Left lobe of liver (tissue), 2 donors: ENCODE measurements around the gene GNA12. TPM values are rescaled to one million over a fixed set of nuclear protein-coding genes. Genes with fewer than 3 reads are reported as not detected.
"Not testable (repeated sequence)": the region's sequence is repeated elsewhere in the genome, so short reads cannot be mapped to it uniquely, and the experiment has no call there.

Experiments used
- ATAC-seq: fragments of 200-7000 bp; cut with Tn5 transposase; one replicate; pipeline ENCODE4 v1.9.1; 2020; ENCODE audit warnings: mild to moderate bottlenecking, moderate library complexity
- DNase-seq: peaks from one replicate; pipeline ENCODE4 v3.0.0-alpha.2; 2020; ENCODE audit warnings: low spot score
- total RNA-seq: library from RNA; stranded (reverse); gene quantifications from one replicate; pipeline ENCODE4 v1.2.1, GENCODE V29; 2021
- donor health status: DM: no; HTN: no; CAD: no; lungs with moderate emphysema.
- donor health status: DM: no; HTN: yes; CAD: no.

GNA12 gene
- total RNA-seq, 1 donor from 2014 or later = 16.2 TPM

DNA sequence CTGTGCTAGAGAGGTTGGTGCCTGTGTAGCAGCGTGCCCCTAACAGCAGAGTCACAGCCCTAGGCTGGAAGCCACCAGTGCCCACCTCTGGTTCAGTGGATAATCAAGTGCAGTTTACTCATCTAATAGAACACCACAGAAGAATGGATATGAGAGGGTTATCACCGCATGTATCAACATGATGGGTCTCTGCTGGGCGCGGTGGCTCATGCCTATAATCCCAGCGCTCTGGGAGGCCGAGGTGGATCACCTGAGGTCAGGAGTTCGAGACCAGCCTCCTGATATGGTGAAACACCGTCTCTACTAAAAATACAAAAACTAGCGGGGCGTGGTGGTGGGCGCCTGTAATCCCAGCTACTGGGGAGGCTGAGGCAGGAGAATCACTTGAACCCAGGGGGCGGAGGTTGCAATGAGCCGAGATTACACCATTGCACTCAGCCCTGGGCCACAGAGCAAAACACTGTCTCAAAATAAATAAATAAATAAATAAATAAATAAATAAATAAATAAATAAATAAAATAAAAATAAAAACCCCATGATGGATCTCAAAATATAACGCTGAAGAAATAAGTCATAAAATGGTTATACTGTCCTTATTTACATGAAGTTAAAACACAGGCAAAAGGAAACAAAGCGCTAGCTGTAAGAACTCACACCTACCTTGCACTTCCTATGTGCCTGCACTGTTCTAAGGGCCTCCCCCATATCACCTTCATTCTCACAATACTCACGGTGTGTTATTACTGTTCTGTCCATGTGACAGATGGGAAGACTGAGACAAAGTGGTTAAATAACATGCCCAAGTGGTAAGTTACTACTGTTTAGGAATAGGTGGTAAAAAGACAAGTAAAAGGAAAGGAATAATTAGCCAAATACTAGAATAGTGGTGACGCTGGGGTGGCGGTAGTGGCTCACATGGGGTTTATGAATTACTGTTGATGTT, 85.2 kb downstream of the GNA12 start:
- DNase-seq (no peak), ATAC-seq (no peak)

DNA sequence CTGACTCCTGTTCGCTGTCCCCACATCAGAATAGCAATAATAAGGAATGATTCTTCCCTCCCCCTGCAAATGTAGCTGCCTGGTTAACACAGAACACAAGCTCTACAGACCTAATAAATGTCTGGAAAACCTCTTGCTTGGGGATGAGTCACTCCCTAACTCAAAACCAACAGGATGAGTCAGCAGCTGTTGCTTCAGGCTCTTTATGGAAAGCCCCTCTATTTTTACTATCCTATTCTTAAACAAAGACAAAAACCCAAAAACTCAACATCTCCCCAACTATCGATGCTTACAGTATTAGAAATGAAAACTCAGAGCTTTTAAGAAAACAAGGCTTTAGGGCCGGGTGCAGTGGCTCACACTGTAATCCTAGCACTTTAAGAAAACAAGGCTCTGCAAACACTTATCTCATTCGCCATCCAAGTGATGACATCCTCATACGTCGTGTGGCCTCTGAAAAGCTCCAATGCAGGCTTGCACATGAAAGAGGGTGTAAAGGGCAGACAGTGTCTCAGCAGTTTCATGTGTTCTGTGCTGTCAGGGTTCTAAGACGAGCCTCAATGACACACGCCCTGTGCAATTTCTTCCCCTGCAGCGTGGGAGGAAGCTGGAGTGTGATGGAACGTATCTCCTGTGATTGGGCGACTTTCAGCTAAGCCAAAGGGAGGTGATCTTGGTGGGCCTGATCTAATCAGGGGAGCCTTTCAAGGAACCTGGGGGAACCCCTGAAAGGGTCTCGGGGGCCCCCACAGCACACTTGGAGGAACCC, 86.0 kb downstream of the GNA12 start:
- ATAC-seq (peak; percentile 10), DNase-seq (no peak)

DNA sequence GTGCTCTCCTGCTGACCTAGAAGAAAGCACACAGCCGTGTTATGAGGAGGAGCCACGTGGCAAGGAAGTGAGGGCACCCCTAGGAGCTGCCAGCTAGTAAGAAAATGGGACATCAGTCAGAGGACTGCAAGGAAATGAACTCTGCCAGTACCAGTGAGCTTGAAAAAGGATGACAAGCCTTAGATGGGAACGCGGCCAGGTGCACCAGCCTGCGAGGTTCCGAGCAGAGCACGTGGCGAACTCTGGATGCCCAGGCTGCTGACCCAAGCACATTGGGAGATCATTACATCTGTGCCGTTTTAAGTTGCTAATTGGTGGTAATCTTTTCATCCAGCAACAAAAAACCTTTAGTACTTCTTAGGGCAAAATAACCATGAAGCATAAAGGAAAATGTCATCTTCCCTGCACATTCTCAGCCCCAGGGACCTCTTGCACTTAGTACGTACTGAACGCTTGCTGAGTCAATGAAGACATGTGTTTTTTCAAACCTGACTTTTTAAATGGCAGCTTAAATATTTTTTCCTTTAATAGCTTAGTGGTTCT, 86.7 kb downstream of the GNA12 start:
- no peak for DNase-seq

DNA sequence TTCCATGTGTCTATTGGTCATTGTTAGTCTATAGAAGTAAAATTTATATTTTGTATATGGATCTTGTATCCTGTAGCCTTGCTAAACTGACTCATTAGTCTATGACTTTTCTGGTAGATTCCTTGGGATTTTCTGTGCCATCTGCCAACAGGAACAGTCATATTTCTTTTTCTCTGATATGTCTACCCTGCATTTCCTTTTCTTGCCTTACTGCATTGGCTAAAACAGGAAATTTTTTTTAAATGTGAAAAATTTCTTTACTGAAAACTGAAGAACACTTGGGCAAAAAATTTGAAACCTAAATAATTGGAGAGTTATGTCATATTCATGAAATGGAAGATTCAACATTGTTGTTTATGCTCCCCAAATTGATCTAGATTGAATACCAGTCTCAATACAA, 88.6 kb downstream of the GNA12 start:
- DNase-seq (no peak), ATAC-seq (no peak)

More for the DNA sequence above, 86.7 kb downstream of the GNA12 start:
- peak; percentile 45 for ATAC-seq

DNA sequence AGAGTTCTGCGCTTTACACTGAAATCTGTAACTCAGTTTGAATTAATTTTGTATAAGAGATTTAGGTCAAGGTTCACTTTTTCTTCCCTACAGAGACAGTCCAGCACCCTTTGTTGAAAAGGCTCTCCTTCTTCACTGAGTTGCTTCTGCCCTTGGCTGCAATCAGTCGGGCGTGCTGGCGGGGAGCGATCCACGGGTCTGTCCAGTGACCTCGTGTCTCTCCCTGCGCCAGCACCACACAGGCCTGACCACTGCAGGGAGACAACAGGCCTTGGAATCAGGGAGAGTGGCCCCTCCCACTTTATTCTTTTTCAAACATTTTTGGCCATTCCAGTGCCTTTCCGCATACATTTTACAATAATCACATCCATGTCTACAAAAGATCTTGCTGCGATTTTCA, 89.2 kb downstream of the GNA12 start:
- ATAC-seq (no peak), DNase-seq (no peak)

DNA sequence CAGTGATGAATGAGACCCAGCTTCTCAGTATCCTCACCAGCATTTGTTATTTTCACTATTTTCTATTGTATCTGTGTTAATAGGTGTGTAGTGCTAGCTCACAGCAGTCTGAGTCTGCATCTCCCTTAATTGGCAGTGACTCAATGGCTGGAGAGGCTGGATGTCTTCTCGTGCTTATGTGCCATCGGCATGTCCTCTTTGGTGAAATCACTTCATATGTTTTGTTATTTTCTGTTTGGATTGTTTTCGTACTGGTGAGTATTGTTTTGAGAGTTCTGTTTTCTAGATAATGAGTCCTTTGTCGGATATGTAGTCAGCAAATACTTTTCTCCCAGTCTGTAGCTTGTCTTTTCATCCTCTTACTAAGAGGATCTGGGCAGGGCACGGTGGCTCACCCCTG, 90.0 kb downstream of the GNA12 start:
- no peak for DNase-seq
- no peak for ATAC-seq

DNA sequence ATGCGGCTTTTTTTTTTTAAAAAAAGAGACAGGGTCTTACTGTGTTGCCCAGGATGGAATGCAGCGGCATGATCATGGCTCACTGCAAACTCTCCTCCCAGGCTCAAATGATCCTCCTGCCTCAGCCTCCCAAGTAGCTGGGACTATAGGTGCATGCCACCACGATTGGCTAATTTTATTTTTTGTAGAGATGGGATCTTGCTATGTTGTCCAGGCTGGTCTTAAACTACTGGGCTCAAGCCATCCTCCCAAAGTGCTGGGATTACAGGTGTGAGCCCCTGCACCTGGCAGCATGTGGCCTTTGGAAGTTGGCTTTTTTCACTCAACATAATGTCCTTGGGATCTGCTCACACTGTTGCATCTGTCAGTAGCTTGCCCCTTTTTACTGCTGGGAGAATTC, 91.0 kb downstream of the GNA12 start:
- ATAC-seq (no peak), DNase-seq (no peak)

DNA sequence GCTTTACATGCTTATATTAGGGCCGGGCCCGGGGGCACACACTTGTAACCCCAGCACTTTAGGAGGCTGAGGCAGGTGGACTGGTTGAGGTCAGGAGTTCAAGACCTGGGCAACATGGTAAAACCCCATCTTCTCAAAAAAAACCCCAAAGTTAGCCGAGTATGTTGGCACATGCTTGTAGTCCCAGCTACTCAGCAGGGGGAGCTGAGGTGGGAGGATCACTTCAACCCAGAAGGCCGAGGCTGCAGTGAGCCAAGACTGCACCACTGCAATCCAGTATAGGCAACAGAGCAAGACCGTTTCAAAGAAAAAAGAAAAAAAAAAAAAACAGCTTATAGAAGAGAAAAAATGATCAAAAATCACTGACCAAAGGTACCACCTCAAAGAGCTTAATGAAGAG, 93.0 kb downstream of the GNA12 start:
- no peak for DNase-seq
- no peak for ATAC-seq

DNA sequence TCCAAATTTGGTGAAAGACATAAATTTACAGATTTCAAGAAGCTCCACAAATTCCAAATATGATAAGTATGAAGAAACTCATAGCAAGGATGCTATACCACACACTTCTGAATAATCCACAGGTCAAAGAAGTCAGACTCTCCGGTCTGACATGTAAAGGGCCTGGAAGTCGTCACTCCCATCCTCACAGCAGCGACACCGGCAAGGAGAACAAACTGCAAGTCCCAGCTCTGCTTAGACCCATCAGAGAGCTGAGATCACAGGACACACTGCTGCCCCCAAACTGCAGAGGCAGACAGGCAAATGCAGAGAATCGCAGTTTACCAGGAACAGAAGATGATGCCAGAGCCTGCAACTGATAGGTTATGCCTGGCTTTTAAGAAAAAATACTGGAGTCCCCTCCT, 94.1 kb downstream of the GNA12 start:
- no peak for ATAC-seq
- DNase-seq = no peak

DNA sequence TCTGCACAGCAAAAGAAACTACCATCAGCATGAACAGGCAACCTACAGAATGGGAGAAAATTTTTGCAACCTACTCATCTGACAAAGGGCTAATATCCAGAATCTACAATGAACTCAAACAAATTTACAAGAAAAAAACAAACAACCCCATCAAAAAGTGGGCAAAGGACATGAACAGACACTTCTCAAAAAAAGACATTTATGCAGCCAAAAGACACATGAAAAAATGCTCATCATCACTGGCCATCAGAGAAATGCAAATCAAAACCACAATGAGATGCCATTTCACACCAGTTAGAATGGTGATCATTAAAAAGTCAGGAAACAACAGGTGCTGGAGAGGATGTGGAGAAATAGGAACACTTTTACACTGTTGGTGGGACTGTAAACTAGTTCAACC, 95.4 kb downstream of the GNA12 start:
- not testable (repeated sequence) for ATAC-seq, DNase-seq

DNA sequence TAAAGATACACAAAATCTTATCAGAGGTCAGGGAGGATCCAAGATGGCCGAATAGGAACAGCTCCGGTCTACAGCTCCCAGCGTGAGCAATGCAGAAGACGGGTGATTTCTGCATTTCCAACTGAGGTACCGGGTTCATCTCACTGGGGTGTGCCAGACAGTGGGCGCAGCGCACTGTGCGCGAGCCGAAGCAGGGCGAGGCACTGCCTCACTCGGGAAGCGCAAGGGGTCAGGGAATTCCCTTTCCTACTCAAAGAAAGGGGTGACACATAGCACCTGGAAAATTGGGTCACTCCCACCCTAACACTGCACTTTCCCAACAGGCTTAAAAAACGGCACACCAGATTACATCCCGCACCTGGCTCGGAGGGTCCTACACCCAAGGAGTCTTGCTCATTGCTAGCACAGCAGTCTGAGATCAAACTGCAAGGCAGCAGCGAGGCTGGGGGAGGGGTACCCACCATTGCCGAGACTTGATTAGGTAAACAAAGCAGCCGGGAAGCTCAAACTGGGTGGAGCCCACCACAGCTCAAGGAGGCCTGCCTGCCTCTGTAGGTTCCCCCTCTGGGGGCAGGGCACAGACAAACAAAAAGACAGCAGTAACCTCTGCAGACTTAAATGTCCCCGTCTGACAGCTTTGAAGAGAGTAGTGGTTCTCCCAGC, 100.5 kb downstream of the GNA12 start:
- DNase-seq, ATAC-seq: not testable (repeated sequence)

DNA sequence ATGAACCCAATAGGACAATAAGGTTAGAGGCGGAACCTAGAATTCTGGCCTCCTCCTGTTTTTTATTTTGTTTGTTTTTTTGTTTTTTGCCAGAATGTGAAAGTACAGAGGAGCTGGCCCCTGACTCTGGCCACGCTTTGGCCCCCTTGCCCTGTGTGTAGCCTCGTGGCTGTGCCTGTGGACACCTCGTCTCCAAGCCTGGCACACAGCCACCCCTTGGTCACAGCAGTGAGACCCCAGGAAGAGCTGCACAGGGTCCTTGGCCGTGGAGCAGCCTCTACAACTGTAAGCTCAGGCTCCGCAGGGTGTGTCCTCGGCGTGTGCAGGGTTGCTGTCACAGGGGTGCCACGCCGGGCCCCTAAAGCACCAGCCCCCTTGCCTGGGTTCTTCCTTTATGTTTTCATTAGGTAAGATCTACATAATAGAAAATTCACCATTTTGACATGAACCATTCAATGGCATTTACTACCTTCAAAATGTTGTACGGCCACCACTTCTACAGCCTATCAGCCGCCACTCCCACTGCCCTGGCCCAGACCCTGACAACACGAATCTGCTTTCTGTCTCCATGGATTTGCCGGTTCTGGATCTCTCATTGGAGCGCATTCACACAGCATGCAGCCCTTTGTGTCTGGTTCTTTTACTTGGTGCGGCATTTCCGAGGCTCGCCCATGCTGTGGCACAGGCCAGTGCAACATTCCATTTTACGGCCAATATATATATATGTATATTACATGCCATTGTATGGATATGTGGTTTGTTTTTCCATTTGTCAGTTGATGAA, 105.2 kb downstream of the GNA12 start:
- peak; percentile 44 for DNase-seq
- no peak for ATAC-seq

DNA sequence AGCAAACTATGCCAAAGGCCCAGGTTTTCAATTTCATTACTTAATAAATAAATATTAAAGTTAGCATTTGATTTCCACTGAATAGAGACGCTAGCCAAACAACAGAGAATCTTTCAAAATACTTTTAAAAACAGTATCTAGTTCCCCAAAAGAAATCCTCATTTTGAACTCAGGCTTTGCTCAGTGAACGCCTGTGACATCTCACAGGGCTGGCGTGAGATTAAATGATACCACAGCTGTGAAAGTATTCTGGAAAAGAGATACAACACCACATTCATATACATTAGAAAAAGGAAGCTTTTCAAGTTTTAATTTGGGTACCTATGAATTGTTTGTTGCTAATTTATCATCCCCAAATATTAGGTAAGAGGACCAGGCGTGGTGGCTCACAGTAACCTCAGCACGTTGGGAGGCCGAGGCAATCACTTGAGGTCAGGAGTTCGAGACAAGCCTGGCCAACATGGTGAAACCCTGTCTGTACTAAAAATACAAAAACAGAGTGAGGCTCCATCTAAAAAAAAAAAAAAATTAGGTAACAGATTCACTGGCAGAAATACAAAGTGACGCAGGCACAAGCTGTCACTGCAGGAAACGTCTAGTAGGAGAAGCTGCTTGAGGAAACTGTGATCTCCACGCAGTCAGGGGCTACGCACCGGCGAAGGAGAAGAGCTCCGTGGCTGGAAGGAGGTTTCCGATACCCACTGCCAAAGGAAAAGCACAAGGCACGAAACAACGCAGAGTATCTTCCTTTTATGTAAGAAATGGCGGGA, 106.2 kb downstream of the GNA12 start:
- DNase-seq (peak; percentile 41), ATAC-seq (peak; percentile 45)

DNA sequence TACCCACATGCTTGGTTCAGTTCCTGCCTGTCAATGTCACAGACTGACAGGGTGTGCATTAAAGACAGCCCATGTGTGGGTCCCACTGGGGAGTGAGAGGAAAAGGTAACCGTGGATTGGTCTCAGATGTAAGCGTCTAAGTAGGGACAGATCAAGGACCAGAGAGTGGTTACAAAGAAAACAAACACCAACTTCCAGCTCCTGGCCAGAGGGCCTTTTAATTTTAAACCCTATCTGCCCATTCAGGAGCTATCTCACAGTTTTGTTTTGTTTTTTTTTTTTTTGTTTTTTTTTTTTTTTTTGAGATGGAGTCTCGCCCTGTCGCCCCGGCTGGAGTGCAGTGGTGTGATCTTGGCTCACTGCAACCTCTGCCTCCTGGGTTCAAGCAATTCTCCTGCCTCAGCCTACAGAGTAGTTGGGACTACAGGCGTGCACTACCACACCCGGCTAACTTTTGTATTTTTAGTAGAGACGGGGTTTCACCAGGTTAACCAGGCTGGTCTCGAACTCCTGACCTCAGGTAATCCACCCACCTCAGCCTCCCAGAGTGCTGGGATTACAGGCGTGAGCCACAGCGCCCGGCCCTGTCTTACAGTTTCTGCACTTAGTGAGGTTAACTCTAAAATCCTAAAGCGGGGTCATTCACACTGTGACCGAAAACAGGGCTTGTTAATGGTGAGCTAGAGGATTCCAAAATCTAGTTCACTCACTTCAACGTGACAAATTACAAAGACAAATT, 106.9 kb downstream of the GNA12 start:
- not testable (repeated sequence) for ATAC-seq
- DNase-seq = peak; percentile 24

DNA sequence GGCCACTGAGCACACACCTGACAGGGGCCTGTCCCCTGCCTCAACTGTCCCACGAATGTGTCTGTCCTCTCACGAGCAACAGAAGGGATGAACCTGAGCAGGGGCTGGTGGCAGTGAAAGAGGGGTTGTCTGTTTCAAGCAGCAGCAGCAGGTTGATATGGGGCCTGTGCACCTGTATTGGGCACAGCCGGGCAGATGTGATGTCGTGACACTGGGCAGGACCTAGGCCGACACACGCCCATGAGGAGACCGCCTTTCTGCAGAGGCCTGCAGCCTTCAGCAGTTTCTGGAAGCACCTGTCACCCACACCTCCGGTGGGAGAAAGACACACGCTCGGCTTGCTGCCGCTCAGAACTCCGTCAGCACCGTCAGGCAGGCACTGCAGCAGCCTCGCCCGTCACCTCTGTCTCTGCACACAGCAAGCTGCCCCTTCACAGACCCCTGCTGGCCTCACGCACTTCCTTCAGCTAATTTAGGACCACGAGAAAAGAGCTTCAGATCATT, 107.6 kb downstream of the GNA12 start:
- peak; percentile 35 for DNase-seq
- no peak for ATAC-seq

DNA sequence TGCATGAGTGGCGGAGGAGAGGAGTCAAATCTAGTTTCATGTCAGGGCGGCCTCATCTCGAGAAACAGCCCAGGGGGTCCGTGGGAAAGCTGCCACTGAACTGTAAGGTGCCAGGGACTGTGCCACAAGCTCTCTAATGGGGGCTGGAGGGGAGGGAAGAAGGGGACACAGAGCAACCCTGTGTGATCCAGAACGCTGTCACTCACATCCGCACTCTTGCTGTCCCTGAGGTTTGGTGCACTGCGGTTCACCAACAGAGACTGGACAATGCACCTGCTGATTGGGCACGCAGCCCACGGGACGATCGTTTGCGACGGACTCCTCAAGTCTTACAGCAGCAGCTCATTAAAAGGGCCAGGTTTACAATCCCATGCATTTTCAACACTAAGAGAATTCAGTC, 108.4 kb downstream of the GNA12 start:
- DNase-seq (peak; percentile 34), ATAC-seq (no peak)

DNA sequence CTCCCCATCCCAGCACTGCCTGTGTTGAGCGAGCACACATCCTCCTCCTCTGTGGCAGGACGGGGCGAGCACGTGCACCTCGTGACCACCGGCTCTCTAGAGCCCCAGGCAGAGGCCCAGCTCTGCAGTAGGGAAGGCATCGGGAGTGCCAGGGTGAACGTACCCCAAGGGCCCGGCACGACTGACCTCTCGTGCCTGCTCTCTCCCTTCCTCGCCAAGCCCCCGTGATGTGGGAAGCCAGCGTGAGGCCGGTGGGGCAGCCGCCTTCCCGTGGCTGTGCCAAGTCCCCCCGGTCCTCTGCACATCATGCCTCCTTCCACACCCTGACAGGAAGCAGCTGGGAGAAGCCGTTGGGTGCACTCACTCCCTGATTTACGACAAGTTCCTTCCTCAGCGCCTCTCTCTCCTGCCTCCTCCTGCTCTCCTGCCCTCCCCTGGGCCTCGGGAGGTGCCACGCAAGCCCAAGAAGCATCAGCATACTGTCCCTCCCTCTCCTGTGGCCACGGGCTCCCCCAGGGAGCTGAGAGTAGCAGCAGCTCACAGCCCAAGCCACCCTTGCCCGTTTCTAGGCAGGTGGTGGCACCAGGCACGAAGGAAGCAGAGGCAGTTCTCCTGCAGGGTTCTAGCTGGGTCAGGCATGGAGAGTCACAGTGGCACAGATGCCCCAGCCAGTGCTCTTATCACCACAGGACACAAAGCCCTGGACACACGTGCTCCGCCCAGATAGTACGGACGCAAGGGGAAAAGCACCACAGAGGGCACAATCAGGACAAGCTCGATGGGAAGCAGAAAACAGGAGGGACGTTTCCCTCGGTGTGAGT, 109.1 kb downstream of the GNA12 start:
- DNase-seq (peak; percentile 44), ATAC-seq (peak; percentile 46)
